Right lung (tissue), 10 donors: ENCODE results near the gene OR56B1. TPM values are rescaled to one million over a fixed set of nuclear protein-coding genes. Genes with fewer than 3 reads are reported as not detected.
"Not testable (repeated sequence)": the region's sequence is repeated elsewhere in the genome, so short reads cannot be mapped to it uniquely, and the experiment has no call there.

Experiments
- DNase-seq, 2 donors: peaks; one replicate each; pipeline ENCODE4 v3.0.0-alpha.2; 2013
- long read RNA-seq, 8 donors: transcript quantifications; one replicate each; lab custom pipeline, GENCODE V29; 2026
- polyA plus RNA-seq, 5 donors: library from polyadenylated mRNA; unstranded; fragments of 120-200 nt; gene quantifications; one replicate each; pipeline versions ENCODE4 v1.2.1 to v1.2.3, GENCODE V29; 2013; ENCODE audit warnings: inconsistent platforms in 1 of 5, low replicate concordance in 1 of 5; ENCODE audit not compliant: insufficient read length in 5 of 5, insufficient read depth in 1 of 5

Gene OR56B1, protein sequence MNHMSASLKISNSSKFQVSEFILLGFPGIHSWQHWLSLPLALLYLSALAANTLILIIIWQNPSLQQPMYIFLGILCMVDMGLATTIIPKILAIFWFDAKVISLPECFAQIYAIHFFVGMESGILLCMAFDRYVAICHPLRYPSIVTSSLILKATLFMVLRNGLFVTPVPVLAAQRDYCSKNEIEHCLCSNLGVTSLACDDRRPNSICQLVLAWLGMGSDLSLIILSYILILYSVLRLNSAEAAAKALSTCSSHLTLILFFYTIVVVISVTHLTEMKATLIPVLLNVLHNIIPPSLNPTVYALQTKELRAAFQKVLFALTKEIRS
- under 1 TPM in 1 of 5 donors, not detected in 4; 0.12 TPM for polyA plus RNA-seq
- long read RNA-seq, donor 1 = 0 reads
- long read RNA-seq, donor 2 = 0 reads
- long read RNA-seq, donor 3 = 0 reads
- long read RNA-seq, donor 4 = 0 reads
- long read RNA-seq, donor 5 = 0 reads
- long read RNA-seq, donor 6 = 0 reads
- long read RNA-seq, donor 7 = 0 reads
- long read RNA-seq, donor 8 = 0 reads

DNA sequence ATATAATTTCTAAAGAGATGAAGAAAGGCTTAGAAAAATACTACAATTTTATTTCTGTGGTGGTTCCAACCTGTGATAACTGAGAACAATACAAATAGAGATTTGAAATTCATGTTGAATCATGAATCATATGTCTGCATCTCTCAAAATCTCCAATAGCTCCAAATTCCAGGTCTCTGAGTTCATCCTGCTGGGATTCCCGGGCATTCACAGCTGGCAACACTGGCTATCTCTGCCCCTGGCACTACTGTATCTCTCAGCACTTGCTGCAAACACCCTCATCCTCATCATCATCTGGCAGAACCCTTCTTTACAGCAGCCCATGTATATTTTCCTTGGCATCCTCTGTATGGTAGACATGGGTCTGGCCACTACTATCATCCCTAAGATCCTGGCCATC is at the start of gene OR56B1:
Gene OR56B1, plus strand, starts transcription at position 53 of the 400 bp plus-strand sequence. Its CDS starts 69 bp downstream, at position 122.
- no peak for DNase-seq

DNA sequence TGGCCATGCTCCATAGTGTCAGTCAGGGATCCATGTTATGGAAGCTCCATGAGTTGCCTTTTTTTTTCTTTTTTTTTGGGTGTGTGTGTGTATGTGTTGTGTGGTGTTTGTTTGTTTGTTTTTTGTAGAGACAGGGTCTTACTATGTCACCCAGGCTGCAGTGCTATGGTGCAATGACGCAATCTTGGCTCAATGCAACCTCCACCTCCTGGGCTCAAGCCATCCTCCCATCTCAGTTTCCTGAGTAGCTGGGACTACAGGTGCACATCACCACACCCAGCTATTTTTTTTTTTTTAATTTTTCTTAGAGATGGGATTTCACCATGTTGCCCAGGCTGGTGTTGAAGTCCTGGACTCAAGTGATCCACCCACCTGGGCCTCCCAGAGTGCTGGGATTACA is 47.8 kb upstream of the OR56B1 start:
- DNase-seq = no peak

DNA sequence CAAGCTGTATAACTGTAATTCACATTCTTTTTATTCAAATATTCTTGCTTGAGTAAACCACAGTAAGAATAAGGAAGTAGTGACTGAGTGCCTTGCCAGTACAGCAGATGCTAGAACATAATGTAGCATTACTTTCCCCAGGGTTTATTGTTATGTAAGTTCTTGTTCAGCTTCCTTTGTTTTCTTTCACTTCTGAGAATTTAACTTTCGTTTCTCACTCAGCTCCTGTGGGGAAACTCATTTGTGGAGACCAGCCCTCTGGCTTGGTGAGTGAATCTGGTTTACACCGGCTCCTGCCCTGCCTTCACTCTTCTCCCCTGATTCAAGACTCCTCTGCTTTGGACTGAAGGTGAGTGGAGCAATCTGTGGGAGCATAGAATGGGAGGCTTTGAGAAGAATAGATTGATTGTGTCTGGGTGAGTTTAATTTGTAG is 46.7 kb upstream of the OR56B1 start, which contains the start of gene TRIM22:
Gene TRIM22, plus strand, starts transcription at position 240 of the 433 bp plus-strand sequence. CDS start 6,443 bp downstream, outside the sequence.
- DNase-seq = peak in 1 of 2 donors; percentile 46

DNA sequence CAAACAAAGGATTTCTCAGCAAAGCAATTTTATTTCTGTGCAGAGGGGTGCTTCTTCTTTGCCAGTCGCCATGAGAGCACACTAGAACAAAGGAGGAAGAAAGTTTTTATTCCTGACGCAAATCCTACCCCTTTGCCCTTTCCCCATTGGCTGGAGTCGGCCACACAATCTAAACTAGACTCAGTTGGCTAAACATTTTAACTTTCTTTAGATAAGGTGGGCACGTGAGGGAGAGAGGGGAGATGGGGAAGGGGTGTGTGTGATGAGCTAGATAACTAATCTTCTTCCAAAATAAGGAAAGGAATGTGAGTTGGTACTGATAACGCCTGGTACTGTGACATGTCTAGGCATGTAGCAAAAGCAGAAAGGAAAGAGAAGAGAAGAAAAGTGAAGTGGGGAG is 46.0 kb upstream of the OR56B1 start:
- no peak for DNase-seq

DNA sequence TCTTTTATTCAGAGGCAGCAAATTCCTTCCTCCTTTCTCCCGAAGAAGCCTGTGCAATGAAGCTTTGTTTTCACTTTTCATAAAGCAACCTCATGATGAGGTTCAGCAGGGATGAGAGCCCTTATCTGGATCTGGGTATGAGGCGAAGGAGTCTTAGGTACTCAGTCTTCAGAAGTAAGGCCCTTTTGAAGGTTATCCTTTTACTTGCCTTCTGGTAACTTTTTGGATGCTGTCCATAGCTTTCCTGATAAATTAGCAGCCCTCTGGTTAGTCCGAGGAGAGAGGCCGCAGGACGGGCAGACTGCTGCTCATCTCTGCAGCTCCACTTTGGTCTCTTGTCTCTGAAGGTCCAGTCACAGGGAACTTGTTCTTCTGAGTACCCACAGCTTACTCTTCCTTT is 45.5 kb upstream of the OR56B1 start:
- no peak for DNase-seq

DNA sequence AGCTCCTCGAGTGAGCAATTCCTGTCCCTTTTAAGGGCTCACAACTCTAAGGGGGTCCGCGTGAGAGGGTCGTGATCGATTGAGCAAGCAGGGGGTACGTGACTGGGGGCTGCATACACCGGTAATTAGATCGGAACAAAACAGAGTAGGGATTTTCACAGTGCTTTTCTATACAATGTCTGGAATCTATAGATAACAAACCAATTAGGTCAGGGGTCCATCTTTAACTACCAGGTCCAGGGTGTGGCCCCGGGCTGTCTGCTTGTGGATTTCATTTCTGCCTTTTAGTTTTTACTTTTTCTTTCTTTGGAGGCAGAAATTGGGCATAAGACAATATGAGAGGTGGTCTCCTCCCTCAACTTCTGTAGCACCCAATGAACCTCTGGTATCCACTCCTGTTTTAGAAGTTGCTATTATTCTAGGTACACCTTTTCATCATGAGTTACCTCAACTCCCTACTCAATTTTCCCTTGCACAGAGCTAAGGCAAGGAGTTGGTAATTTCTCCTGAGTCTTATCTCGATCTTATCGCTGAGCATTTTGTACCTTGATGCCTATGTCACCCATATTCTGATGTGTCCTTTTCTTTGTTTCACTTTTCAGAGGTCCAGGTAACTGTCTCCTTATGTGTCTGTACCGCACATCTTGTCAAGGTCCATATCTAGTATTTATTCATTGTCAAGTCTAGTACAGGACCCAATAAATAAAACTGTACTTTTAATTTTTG is 44.8 kb upstream of the OR56B1 start:
- DNase-seq = not testable (repeated sequence)

DNA sequence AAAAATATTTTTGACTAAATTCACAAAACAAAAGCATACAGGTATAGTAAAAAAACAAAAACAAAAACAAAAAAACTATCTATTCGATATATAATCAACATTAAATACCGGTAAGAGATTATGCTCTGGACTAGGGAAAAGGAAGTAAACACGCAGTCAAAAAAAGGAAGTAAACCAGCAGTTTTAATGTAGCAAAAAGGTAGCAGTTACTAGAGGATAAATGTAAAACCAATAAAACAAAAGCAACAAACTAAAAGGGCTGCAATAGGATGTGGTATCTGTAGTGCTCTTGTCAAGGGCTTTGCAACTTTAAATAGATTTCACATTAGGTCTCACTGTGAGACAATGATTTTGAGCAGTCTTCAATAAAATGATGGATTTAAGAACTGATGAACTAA is 44.3 kb upstream of the OR56B1 start:
- DNase-seq = no peak

DNA sequence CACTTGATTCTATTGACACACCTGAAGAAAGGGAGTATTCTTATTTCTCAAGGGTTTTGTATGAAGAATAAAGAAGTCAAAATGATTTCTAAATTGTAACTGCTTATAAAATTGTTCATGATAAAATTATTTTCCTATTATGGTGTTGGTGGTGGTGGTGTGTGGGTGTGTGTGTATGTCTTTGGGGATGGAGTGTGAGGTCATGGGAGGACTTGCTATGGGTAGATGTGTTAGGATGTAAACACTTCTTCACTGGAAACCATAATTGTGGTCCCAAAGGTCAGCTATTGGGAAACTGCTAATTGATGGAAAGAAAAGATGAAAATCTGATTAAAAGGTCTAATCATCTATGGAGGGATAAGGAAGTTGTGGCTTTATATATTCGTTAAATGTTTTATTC is 41.6 kb upstream of the OR56B1 start:
- DNase-seq = no peak

DNA sequence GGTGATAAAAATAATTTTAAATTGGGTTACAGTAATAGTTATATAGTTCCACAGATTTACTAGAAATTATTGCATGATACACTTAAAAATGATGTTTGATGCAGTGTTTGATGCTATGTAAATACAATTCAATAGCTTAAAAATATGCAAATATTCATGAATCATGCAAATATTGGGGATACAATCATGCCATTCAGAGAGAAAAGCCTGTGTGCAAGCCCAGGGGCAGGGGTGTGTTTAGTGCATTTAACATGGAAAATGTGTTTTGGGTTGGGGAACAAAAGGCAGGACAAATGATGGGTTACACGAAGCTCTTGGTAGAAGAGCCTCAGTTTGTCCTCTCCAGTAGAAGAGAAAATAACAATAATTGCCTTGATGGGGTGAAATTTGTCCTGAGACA is 40.7 kb upstream of the OR56B1 start:
- no peak for DNase-seq

DNA sequence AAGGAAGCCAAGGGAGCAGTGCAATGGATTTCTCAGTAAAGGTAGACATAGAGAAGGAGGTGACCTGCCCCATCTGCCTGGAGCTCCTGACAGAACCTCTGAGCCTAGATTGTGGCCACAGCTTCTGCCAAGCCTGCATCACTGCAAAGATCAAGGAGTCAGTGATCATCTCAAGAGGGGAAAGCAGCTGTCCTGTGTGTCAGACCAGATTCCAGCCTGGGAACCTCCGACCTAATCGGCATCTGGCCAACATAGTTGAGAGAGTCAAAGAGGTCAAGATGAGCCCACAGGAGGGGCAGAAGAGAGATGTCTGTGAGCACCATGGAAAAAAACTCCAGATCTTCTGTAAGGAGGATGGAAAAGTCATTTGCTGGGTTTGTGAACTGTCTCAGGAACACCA is 40.0 kb upstream of the OR56B1 start:
- no peak for DNase-seq

DNA sequence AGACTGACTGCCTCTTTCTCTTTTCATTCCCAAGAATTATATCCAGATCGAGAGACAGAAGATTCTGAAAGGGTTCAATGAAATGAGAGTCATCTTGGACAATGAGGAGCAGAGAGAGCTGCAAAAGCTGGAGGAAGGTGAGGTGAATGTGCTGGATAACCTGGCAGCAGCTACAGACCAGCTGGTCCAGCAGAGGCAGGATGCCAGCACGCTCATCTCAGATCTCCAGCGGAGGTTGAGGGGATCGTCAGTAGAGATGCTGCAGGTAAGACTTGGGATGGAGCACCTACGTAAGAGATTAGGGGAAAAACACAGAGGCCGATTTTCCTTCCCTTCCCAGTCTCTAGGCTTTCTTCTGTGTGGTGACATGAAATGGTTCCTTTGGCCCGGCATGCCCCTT is 38.0 kb upstream of the OR56B1 start:
- no peak for DNase-seq

DNA sequence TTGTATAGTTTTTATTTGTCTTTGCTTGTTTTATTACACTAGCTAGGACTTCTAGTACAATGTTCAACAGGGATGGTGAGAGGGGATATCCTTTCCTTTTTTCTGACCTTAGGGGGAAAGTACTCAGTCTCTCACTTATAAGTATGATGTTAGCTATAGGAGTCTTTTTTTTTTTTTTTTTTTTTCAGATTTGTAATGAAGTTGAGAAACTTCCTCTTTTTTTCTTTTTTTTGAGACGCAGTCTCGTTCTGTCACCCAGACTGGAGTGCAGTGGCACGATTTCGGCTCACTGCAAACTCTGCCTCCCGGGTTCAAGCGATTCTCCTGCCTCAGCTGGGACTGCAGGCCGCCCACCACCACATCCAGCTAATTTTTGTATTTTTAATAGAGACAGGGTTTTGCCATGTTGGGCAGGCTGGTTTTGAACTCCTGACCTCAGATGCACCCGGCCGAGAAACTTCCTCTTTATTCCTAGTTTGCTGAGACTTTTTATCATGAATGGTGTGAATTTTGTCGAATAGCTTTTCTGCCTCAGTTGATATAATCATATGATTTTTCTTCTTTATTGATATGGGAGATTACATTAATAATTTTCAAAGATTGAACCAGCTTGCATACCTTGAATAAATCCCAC is 35.7 kb upstream of the OR56B1 start:
- no peak for DNase-seq

DNA sequence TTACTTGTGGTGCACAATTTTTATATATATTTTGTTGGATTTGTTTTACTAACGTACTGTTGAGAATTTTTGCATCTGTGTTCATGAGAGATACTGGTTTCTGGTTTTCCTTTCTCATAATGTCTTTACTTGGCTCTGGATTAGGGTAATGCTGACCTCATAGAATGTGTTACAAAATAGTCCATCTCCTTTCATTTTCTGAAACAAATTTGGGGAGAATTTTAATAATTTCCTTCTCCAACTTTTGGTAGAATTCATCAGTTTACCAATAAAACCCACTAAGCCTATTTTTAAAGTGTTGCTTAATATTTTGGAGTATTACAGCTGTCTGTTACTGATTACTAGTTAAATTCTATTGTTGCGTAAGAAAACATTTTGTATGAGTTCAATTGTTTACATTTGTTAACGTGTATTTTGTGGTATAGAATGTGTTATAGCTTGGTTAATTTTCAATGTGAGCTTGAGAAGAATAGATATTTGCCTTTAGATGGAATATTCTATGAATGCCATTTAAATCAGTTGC is 35.1 kb upstream of the OR56B1 start:
- no peak for DNase-seq

DNA sequence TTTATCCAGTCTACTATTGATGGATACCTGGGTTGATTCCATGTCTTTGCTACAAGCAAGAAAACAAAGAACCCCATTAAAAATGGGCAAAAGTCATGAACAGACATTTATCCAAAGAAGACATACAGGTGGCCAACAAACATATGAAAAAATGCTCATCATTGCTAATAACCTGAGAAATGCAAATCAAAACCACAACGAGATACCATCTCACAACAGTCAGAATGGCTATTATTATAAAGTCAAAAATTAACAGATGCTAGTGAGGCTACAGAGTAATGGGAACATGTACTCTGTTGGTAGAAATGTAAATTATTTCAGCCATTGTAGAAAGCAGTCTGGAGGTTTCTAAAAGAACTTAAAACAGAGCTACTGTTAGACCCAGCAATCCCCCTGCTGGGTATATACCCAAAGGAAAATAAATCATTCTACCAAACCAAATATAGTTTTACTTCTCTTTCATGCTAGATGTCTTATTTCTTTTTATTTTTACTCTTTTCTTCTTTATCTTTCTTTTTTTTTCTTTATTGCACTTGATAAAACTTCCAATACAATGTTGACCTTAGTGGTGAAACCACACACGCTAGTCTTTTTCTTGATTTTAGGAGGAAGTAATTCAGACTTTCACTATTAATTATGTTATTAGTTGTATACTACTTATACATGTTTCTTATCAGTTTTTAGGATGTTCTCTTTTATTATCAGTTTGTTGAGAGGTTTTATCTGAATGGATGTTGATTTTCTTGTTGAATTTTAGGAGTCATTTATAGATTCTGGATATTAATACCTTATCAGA is 32.3 kb upstream of the OR56B1 start:
- DNase-seq = no peak

DNA sequence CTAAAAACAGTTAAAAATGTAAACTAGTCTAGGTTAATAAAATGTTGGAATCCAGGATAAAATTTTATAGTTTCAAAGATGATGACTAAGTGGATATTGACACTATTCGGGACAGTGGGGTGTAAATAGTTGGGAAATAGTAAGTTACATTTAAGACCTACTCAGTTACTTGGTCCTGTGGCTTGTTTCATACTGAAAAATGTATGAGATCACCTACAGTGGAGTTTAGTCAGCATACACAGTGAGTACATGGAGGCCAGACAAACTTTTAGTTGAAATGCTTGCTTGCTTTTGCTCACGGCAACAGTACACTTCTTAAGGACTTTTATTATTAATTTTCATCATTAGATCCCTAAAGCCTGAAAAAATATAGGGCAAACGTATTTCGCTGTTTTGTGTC is 30.6 kb upstream of the OR56B1 start:
- DNase-seq = no peak

DNA sequence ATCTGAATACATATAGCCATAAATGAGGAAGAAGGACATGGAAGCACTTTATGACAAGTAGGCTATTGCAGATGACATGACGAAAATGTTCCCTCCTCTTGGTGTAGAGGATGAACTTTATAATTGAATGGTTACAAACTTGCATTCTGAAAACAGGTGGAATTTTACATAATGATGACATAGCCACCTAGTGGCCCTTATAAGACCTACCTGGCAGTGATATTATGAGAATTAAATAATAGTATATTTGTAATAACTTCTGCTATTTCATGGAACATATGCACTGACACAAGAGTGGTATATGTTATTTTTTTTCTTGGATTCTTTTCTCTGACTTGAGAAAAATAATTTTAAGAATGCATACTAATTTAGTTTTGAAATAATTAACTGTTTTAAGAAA is 23.7 kb upstream of the OR56B1 start:
- no peak for DNase-seq

DNA sequence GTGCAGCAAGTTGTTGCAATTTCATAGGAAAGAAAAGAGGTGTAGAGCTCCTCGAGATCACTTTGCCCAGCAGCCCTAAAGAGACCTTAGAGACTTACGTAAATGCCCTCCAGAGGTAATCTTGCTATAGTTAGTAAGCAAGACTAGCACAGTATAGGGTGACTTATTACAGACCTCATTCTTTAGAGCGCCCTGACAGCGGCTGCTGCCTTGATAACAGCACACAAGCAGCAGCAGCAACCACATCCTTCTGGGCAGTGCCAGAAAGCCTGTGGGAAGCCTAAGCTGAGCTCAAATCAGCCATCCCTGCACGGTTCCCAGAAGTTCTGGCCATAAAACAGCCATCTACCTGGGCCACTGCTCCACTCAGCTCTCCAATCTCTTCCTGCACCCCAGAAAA is 22.6 kb upstream of the OR56B1 start:
- DNase-seq = no peak

DNA sequence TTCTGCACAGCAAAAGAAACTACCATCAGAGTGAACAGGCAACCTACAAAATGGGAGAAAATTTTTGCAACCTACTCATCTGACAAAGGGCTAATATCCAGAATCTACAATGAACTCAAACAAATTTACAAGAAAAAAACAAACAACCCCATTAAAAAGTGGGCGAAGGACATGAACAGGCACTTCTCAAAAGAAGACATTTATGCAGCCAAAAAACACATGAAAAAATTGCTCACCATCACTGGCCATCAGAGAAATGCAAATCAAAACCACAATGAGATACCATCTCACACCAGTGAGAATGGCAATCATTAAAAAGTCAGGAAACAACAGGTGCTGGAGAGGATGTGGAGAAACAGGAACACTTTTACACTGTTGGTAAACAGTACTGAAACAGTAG is 19.7 kb upstream of the OR56B1 start:
- DNase-seq = not testable (repeated sequence)

DNA sequence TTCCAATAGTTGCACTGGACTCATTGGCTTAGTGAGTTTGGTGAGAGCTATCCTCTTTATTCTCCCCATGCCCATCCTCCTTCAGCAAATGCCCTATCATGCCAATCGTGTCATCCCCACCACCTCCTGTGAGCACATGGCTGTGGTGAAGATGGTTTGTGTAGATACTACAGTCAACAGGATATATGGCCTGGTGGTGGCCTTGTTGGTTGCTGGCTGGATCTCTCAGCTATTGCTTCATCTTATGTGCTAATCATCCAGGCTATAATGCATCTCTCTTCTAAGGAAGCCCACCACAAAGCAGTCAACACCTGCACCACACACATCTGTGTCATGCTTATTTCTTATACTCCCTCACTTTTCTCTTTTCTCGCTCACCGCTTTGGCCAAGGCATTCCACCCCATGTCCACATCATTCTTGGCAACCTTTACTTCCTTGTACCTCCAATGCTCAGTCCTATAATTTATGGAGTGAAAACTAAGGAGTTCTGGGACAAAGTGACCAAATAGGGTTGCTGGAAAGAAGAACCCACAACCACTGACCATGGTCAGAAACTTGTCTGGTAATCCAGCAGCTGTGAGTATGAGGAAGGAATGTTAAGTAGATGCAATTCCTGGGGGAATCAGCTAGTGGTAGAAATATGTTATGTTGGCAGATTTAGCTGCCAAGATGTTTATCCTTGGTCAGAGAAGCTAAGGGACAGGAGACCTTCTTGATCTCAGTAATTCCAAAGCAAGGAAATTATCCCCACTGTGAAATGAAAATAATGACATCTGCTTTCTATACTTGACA is 16.3 kb upstream of the OR56B1 start:
- no peak for DNase-seq

DNA sequence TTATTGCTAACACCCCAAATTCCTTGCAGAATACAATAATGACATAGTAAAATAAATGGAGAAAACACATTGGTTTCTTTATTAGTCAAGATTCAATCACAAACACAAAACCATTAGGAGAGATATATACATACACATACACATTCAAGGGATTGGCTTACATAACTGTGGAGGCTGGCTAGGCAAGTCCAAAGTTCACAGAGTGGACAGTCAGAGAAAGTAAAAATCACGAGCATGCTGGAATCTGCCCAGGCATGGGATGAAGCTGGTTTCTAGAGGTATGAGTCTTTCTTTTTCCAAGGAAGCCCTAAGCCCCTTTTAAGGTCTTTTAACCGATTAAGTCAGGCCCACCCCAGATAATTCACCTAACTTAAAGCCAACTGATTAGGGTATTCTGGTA is 13.6 kb upstream of the OR56B1 start:
- no peak for DNase-seq
